GM19240 (cell line): ENCODE data around the gene ACTR3C.
"Not testable (repeated sequence)": the region's sequence is repeated elsewhere in the genome, so short reads cannot be mapped to it uniquely, and the experiment has no call there.

ENCODE experiments used
- DNase-seq: peaks from one replicate; pipeline ENCODE4 v3.0.0; 2011; ENCODE audit warnings: low spot score; ENCODE audit not compliant: insufficient read length

The ACTR3C gene

GRCh38 chr7:150283608-150284007 lies 39.7 kb downstream of the ACTR3C start:
- not testable (repeated sequence) for DNase-seq

- not testable (repeated sequence) for DNase-seq
Observed at GRCh38 chr7:150283111-150283510, 40.2 kb downstream of the ACTR3C start.

- not testable (repeated sequence) for DNase-seq
Observed at GRCh38 chr7:150281681-150282403, 41.5 kb downstream of the ACTR3C start.

GRCh38 chr7:150278383-150278782 lies 45.0 kb downstream of the ACTR3C start:
- not testable (repeated sequence) for DNase-seq

- DNase-seq, result not testable (repeated sequence)
Observed at GRCh38 chr7:150276132-150276695, 47.1 kb downstream of the ACTR3C start.

- not testable (repeated sequence) for DNase-seq
Observed at GRCh38 chr7:150271898-150272297, 51.4 kb downstream of the ACTR3C start.

- not testable (repeated sequence) for DNase-seq
Observed at GRCh38 chr7:150270101-150270824, 53.1 kb downstream of the ACTR3C start.

- DNase-seq, result not testable (repeated sequence)
Observed at GRCh38 chr7:150268798-150269197, 54.5 kb downstream of the ACTR3C start.

GRCh38 chr7:150268287-150268686 lies 55.1 kb downstream of the ACTR3C start:
- not testable (repeated sequence) for DNase-seq

GRCh38 chr7:150266953-150267665 lies 56.2 kb downstream of the ACTR3C start:
- DNase-seq, result not testable (repeated sequence)

GRCh38 chr7:150262656-150263055 lies 60.7 kb downstream of the ACTR3C start:
- DNase-seq, result not testable (repeated sequence)

- not testable (repeated sequence) for DNase-seq
Observed at GRCh38 chr7:150247745-150248144, 75.6 kb downstream of the ACTR3C start.

GRCh38 chr7:150245208-150245607 lies 78.1 kb downstream of the ACTR3C start:
- not testable (repeated sequence) for DNase-seq

GRCh38 chr7:150242935-150243334 lies 80.4 kb downstream of the ACTR3C start:
- DNase-seq, result not testable (repeated sequence)

GRCh38 chr7:150225444-150225843 lies 97.9 kb downstream of the ACTR3C start:
- DNase-seq, result not testable (repeated sequence)

GRCh38 chr7:150222083-150222972 lies 101.0 kb downstream of the ACTR3C start:
- DNase-seq, result not testable (repeated sequence)

GRCh38 chr7:150220673-150221181 lies 102.6 kb downstream of the ACTR3C start:
- DNase-seq, result not testable (repeated sequence)

- not testable (repeated sequence) for DNase-seq
Observed at GRCh38 chr7:150219941-150220658, 103.2 kb downstream of the ACTR3C start.

GRCh38 chr7:150206848-150207247 lies 116.5 kb downstream of the ACTR3C start:
- not testable (repeated sequence) for DNase-seq

GRCh38 chr7:150205866-150206265 lies 117.5 kb downstream of the ACTR3C start:
- DNase-seq, result not testable (repeated sequence)
